ENCODE data around the gene TMEM147.
A peak's percentile ranks its signal among the peaks of the same experiment; 100 is the strongest.

The TMEM147 gene, protein sequence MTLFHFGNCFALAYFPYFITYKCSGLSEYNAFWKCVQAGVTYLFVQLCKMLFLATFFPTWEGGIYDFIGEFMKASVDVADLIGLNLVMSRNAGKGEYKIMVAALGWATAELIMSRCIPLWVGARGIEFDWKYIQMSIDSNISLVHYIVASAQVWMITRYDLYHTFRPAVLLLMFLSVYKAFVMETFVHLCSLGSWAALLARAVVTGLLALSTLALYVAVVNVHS

DNA sequence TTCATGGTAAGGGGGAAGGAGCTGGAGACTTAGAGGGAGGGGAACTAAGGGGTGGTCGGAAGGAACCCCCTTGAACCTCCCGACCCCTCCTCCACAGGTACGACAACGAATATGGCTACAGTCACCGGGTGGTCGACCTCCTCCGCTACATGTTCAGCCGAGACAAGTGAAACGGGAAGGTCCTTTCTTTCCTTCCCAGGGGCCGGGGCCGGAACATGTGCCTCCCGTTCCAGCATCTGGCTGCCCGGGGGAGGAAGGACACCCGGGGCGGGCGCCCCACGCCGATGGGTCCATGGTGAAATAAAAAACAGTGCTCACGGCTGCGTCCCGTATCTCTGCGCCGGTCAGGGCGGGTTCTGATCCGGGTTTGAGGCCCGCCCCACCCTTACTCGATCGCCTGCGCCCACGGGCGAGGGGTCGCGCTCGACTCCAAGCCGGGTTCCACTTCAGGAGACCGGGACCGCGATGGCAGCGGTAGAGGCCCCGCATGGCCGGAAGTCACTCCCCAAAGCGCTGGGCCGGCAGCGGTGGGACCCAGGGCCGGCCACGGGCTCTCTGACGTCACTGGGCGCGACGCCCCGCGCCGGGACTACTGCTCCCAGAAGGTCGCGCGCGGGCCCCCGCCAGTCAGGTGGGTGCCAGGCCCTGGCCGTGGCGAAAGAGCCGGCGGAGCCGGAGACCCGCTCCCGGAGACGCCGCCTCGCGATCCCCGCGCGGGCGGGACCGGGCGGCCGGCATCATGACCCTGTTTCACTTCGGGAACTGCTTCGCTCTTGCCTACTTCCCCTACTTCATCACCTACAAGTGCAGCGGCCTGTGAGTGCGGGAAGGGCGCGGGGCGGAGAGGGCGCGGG, at the start of gene TMEM147:
Gene TMEM147 (plus strand): TSS at position 626 of the 854 bp plus-strand sequence. CDS start 114 bp downstream, at position 740.
- DNase-seq = peak; percentile 92

DNA sequence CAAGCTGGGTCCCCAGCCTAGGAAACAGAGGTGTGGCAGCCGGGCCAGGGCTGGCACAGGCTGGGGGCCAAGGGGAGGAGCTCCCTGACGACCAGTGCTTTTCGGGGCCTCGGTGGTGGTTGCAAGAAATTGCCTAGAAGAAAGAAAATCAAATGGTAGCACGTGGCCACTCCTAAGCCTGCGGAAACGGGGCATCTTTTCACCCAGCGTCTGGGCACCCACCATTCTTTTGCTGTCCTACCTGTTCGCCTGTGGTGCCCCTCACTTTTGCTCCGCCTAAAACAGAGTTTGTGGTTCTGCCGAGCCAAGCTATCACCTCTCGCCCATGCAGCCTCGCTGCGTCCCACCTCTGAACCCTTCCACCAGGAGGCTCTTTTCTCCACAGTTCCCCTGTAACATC, 48.0 kb upstream of the TMEM147 start:
- no peak for DNase-seq

DNA sequence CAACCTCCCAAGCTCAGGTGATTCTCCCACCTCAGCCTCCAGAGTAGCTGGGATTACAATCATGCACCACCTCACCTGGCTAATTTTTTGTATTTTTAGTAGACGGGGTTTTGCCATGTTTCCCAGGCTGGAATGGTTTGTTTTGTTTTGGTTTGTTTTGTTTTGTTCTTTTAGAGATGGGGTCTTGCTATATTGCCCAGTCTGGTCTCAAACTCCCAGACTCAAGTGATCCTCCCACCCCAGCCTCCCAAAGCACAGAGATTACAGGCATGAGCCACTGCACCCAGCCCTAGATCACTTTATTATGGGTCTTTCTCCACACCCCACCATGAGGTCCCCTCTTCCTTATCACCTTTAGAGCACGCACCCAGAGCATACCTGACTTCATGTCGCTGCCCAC, 47.2 kb upstream of the TMEM147 start:
- DNase-seq = no peak

DNA sequence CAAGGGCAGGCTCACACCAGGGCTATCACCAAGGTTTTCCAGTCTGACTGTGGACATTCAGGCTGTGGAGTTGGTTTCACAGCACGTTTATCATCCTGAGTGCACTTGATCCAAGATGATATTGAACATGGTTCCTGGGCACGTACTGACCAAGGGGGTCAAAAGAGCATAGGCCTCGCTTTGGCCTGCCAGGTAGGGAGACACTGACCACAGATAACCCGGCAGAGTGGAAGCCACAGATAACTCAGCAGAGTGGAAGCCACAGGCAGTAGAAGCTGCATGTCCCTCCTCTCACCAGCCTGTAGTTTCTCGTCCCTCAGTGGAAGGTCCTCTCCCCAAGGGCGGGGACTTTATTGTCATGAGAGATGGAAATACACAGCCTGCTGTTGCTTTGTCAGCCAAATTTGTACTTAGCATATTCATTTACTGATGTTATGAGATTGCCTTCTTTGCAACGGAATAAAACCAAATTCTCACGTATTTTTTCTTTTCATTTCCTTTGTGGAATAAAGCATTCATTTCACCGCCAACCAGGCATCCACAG, 46.4 kb upstream of the TMEM147 start:
- DNase-seq = no peak

DNA sequence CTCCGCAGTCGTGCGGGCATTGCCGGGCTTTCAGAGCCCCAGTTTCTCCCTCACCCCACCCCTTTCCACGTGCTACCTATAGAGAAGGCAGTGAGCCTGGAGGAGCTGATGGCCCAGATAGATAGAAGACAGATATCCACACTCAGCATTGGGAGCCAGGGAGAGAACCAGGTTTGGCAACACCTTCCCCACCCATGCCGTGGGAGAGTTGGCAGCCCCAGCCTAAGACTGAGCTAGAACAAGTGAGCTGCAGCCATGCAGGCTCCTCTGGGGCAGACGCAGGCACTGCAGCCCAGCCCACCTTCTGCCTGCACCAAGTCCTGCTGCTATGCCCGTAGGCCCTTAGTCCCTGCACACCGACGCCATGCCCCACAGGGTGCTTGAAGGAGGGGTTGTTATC, 44.8 kb upstream of the TMEM147 start:
- DNase-seq = no peak

DNA sequence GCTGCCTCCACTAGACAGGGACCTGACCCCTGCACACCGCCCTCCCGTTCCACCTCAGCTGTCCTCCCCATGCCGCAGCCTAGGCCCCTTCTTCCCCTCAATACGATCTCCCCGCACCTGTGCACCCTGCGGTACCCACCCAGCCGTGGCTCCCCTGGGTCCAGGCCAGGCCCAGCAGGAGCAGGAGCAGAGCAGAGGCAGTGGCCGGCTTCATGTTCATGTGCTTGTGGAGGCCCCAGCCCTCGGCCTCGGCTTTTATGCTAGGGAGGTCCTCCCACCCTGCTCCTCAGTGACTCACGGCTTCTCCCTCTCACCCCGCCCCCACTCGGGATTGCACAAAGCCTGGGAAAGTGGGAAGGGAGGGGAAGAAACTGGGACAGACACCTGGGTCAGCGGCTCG, 43.7 kb upstream of the TMEM147 start:
- DNase-seq = no peak

DNA sequence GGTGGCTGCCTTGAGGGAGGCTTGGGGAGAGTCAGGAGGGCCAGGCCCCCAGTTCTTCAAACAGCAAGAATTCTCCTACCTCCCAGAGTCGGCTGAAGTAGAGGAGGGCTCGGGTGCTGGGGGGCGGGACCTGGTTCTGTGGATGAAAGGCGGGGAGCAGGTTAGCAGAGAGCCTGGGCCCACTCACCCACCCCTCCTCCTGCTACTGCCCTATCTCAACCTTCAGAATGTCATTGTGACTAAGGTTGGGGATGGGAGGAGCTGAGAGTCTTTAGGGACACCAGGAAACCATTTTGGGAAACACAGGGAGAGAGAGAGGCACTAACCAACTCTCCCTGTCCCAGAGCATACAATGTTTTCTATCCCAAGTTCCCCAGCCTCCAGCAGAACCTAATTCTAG, 42.7 kb upstream of the TMEM147 start:
- DNase-seq = no peak

DNA sequence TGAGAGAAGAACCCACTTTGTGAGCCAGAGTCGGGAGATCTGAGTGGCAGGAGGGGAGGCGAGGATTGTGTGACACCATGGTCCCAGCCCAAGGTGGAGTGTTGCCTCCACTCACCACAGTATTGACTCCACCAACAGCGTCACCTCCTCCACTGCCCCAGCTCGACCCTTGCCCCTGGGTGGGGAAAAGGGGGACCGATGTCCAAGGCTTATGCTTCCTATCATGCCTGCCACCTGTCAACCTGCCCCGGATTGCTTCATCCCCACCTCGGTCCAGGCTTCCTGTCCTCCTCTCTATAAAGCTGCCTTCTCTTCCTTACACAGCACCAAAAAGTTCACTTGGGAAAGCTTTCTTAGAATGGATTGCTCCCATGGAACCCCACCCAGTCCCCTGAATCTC, 39.4 kb upstream of the TMEM147 start:
- no peak for DNase-seq

DNA sequence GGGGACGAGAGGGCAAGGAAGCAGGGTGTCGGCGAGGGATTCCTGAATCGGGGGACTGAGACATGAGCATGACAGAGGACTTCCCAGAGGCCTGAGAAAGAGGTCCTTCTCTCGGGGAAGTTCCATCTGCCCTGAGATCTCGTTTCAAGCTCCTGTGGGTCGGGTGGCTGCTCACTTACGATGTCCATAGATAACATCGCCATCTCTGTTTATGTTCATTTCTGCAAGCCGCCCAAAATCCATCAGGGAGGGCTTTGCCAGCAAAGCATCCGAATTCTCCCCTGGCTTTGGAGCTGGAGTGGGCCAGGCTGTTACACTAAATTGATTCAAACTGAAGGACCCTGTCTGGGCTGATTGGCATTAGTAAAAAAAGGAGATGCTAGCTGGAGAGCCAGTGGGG, 37.9 kb upstream of the TMEM147 start:
- no peak for DNase-seq

DNA sequence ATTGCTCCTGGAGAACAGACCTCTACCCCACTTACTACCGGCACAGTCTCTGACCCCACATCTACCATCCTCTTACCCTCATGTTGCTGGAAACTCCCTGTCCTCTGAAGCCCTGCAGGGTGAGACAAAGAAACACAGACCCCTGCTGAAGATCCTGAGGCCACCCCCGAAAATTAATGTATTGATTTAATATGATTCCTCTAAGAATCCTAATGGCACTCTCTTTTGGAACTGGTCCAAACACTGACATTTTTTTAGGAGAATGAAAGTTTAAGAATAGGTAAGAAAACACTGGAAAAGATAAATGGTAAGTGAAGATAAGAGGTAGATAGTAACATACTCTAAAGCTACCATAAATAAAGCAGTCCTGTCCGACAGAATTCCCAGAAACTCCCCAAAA, 37.3 kb upstream of the TMEM147 start:
- no peak for DNase-seq

DNA sequence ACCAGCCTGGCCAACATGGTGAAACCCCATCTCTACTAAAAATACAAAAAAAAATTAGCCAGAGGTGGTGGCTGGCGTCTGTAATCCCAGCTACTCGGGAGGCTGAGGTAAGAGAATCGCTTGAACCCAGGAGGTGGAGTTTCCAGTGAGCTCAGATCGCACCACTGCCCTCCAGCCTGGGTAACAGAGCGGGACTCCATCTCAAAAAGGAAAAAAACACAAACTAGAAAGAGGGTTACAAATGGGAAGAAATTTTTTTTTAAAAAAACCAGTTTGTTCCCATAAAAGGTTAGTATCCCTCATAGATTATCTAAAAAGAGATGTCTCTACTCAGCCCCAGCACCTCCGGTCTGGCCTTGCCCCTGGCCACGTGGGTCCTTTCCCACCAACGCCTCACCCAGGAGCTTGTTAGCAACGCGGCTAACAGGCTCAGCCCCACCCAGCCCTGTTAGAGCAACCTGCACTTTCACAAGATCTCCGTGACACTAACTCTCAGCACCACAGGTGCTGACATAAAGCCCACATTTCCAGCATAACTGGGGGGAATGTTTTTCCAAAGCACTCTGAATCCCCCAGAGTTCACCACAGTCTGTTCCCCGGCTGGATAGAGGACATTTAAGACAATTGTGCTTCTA, 36.3 kb upstream of the TMEM147 start:
- peak; percentile 9 for DNase-seq

DNA sequence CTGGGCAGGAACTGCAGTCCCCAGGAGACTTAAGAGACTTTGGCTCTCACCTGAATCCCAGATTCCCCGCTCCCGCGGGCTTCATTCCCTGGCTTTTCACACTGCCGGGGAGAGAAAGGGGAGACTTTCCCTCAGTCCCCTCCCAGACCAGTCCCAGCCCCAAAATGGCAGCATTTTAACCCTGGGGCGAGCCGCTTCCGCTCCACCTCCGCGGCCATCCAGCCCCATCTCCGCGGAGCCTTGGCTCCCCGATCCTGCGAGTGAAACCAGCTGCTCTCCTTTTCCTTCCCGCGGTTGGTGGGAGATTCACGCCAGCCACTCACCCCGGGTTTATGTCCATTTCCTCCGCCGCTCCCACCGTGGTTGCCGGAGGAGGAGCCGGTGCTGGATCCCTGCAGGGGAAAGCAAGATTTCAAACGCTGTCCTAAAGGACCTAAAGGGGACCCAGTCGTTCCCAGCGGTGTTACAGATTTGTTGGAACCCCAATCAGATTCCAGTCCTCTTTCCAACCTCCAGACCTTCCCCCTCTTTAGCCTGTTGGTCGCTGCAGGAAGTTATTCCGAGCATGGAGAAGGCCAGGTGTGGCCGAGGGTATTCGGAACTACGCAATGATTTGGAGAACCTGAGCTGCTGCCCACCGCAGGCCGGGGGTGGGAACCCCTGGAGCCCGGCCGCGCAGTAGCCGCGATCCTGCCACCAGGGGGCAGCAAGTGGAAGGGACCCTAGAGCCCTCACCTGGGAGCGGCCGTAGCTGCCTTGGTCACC, 35.4 kb upstream of the TMEM147 start:
- DNase-seq = peak; percentile 70

DNA sequence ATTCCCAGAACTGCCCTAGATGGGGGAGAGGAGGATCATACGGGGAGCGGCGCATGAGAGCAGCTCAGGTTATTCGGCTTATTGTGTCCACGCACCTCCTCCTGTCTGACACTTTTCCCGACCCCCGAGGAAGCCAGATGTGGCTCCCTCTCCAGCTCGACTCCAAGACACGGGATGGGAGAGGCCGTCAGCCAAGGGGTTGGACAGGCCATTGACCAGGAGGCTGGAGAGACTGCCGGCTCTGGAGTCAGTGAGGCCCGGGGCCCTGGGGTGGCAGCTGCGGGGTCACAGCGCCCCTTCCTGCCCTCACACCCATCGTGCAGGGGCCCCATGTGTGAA, 34.8 kb upstream of the TMEM147 start:
- no peak for DNase-seq

DNA sequence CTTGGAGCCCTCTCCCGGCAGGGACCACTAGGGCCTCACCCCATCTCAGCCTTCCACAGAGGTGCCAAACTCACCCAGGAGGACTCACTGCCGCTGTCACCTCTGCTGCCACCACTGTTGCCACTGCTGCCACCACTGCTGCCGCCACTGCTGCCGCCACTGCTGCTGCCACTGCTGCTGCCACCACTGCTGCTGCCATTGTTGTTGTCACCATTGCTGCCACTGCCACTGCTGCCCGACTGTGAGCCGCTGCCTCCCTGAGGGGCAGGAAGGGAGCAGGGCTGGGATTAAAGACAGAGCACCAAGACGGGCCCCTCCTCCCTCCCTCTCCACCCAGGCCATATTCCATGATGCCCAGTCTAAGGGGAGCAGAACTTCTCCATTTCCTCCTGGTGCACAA, 34.1 kb upstream of the TMEM147 start:
- DNase-seq = no peak

DNA sequence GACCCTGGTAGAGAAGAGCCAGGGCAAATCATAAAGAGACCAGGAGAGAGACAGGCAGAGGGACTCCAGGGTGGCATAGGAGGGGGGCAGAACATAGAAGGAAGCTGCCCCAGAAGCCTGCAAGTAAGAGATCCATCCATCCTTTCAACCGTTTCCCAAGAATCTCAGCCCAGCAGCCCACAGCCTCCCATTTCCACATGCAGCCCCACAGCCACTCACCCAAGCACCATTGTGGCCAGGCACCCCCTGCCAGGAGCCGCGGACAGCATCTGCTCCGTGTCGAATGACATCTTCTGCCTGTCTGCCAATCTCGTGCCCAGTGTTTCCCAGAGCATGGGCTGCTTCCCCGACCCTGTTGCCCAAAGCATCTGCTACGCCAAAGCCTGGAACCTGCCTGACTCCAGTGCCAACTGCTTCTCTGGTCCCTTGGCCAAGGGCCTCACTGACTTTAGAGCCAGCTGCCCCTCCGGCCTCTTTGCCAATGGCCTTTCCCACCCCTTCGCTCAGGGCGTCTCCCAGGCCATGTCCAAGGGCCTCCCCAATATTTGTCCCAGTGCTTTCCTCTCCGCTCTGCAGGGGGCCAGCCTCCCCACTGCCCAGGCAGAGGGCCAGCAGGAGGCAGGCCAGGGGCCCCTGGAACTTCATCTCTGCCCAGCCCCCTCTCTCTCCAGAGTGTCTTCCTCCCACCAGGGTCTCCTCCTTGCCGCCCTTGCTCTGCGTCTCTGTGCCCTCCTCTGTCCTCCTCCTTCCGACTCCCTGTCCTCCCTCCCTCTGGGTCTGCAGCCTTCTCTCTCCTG, 32.4 kb upstream of the TMEM147 start:
- no peak for DNase-seq

DNA sequence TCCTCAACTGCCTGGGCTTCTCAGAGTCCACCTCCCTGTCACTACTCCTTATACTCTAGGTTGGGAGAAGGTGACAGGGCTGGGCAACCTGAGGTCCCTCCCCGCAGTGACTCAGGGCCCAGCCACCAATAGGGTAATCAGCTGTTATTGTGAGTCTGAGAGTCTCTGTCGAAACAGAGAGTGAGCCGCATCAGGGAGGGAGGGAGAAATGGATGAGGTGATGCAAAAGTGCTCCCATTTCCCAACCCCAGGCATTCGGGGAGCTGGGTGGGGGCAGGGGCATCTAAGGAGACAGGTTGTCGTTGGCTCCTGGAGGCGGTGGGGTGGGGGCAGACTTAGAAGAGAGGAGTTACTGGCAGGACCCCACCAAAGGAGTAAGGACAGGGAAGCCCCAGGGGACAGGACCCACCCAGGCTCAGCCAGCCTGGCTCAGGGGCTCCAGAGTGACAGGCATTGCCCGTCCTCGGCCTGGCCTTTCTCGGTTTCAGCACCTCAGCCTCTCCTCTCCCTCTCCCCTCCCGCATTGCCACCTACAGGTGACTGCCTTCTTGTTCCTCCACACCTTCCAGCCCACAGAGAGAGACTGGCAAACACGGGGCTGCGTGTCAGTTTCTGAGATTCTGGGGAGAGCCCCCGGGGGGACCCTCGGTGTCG, 31.7 kb upstream of the TMEM147 start, which contains the start of gene DMKN:
Gene DMKN (minus strand): TSS at position 22 of the 654 bp plus-strand sequence. CDS start 174 bp downstream, outside the sequence.
- DNase-seq = no peak

DNA sequence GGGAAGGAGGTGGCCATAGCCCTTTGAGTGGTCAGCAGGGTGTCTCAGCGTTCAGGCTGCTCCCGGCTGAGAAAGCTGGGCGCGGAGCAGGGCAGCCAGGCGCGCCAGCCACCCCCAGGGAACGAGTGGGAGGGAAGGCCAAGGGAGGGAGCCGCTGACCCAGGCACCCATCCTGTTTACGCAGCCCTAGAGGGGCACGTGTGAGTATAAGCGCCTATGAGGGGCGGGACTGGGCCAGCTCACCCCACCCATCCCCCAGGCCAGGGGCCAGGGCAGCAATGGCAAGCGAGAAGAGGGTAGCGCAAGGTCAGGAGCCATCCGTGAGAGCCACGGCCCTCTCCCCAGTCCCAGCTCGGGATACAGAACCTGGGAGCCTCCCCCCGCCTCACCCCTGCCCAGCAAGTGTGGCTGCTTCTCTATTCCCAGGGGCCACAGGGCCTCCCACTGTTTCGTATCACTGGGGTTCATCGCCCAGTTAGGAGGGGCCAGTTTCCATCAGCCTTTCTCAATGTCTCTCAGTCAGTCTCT, 31.1 kb upstream of the TMEM147 start:
- no peak for DNase-seq

DNA sequence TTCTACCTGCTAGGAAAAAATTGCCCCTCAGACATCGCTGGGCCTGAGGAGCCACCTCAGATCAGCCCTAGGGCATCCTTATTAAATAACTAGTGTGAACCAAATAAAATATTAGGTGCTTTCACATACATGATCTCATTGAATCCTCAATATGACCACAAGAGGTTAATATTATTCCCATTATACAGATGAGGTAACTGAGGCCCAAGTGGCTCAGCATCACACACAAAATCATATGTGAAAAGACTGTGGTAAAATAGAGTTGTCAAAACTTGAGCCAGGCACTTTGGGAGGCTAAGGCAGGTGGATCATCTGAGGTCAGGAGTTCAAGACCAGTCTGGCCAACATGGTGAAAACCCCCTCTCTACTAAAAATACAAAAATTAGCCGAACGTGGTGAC, 29.1 kb upstream of the TMEM147 start:
- no peak for DNase-seq

DNA sequence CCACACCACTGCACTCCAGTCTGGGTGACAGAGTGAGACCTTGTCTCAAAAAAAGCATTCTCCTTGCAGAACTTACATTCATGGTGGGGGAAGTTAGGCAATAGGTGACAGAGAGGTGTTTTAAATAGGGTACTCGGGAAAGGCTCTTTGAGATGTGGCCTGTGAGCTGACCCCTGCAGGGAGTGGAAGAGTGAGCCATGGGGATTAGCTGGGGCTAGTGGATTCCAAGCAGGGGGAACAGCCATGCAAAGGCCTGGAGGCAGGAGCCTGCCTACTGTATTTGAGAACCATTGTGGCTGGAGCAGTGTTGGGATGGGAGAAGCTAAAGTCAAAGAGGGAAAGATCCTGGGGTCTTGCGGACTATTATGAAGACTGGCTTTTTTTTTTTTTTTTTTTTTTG, 28.1 kb upstream of the TMEM147 start:
- DNase-seq = no peak

DNA sequence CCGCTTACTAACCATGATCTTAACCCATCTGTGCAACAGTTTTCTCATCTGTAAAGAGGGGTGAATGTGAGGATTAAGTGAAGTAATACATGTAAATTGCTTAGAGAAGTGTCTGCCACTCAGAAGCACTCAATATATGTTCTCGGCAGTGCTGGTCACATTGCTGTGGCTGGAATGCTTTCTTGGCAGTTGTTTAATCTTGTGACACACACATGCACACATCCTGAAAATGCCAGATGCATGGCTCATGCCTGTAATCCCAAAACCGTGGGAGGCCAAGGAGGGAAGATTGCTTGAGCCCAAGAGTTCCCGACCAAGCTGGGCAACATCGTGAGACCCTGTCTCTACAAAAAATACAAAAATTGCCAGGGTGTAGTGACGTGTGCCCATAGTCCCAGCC, 27.1 kb upstream of the TMEM147 start:
- no peak for DNase-seq

DNA sequence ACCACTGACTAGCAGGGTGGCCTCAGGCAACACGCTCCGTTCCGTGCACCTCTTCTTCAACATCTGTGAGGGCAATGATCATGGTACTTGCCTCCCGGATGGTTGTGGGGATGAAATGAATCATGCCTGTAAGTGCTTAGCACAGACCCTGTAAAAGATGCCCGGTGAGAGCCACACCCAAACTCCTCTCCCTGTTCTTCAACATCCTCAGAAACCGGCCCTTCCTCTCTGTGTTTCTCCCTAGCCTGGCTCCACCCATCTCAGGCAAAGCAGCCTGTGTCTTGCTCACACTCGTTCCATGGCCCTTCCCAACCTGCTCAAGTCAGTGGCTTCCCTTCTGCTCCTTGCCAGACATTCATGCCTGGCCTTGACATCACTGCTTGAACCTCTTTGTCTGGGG, 26.1 kb upstream of the TMEM147 start:
- no peak for DNase-seq
